Heart right ventricle (tissue), 16 donors: Measurements from ENCODE around the gene TBCC. TPM values are rescaled to one million over a fixed set of nuclear protein-coding genes. Genes with fewer than 3 reads are reported as not detected.
"Not testable (repeated sequence)": the region's sequence is repeated elsewhere in the genome, so short reads cannot be mapped to it uniquely, and the experiment has no call there.

ENCODE experiments used
- ATAC-seq, 8 donors: fragments of 200-7000 bp; cut with Tn5 transposase; one replicate each; pipeline ENCODE4 v1.9.1; 2020; ENCODE audit warnings: mild to moderate bottlenecking in 8 of 8, moderate library complexity in 8 of 8, moderate number of reproducible peaks in 1 of 8
- DNase-seq, 2 donors: peaks; one replicate each; pipeline ENCODE4 v3.0.0-alpha.2; 2020
- H3K27ac ChIP-seq, 10 donors: fragments of 200-600 bp; sonication (generic) in 2 of 10; one replicate each; pipeline versions ENCODE4 v1.5.0 to v1.8.0; 2020 to 2022; ENCODE audit warnings: mild to moderate bottlenecking in 3 of 10
- H3K27me3 ChIP-seq, 7 donors: fragments of 200-600 bp; one replicate each; pipeline ENCODE4 v1.8.0; 2021 to 2022; ENCODE audit warnings: mild to moderate bottlenecking in 2 of 7
- H3K36me3 ChIP-seq, 9 donors: fragments of 200-600 bp; sonication (generic) in 1 of 9; one replicate each; pipeline versions ENCODE4 v1.5.0 to v1.8.0; 2020 to 2022; ENCODE audit warnings: mild to moderate bottlenecking in 2 of 9
- H3K4me1 ChIP-seq, 9 donors: fragments of 200-600 bp; sonication (generic) in 1 of 9; one replicate each; pipeline versions ENCODE4 v1.5.0 to v1.8.0; 2020 to 2022; ENCODE audit warnings: mild to moderate bottlenecking in 4 of 9
- H3K4me3 ChIP-seq, 10 donors: fragments of 200-600 bp; sonication (generic) in 2 of 10; one replicate each; pipeline versions ENCODE4 v1.5.0 to v1.8.0; 2020 to 2022; ENCODE audit warnings: mild to moderate bottlenecking in 7 of 10, moderate library complexity in 2 of 10
- H3K9me3 ChIP-seq, 11 donors: fragments of 200-600 bp in 10 of 11; sonication (generic) in 2 of 11; one replicate each; pipeline versions ENCODE4 v1.5.0 to v1.8.0; 2013 to 2022; ENCODE audit warnings: mild to moderate bottlenecking in 2 of 11, control low read depth in 1 of 11, moderate library complexity in 1 of 11
- CTCF ChIP-seq, 9 donors: fragments of 200-600 bp; sonication (generic) in 2 of 9; IDR thresholded peaks; one replicate each; pipeline versions ENCODE4 v1.5.0 to v1.8.0; 2021 to 2022; ENCODE audit warnings: antibody characterized with exemption in 9 of 9, mild to moderate bottlenecking in 5 of 9, moderate library complexity in 1 of 9
- WGBS, 2 donors: extraction: QIAGEN DNeasy Blood & Tissue Kit; methylation state at CpG; one replicate each; pipeline ENCODE4 v1.1.7; 2013; ENCODE audit warnings: inconsistent platforms in 1 of 2; 5-methylcytosine and 5-hydroxymethylcytosine counted together
- intact Hi-C, 10 donors: fragments of 100-400 bp; cut with DNase I; formaldehyde crosslinking; loops; one replicate each; pipeline versions ENCODE4 v1.11.1 to v1.14.2; 2022
- polyA plus RNA-seq, 2 donors: library from polyadenylated mRNA; stranded (reverse); fragments of 200-250 nt; gene quantifications; one replicate each; pipeline ENCODE4 v1.2.3, GENCODE V29; 2013
- total RNA-seq, 10 donors: library from RNA; stranded (reverse); fragmentation: NEBNext Ultra II Directional in 3 of 10; extraction: Animal tissue kit (Norgen Biotek cat#: 25700) in 3 of 10; gene quantifications; one replicate each; pipeline versions ENCODE4 v1.2.1 to v1.2.4, GENCODE V29; 2021 to 2023
- donor health status: Arrhythmogenic right ventricular cardiomyopathy.
- donor health status: ischemic (EF 13 %, LVEDD 7.1; RV severe dilation, severe dysfunction).
- donor health status: healthy with polysubstance abuse.
- donor health status: DM: no; HTN: yes; CAD: no.
- donor health status: DM: no; HTN: no; CAD: no.
- donor health status: ischemic (EF 25% LVEDD 6.9; RV normal size, moderate dysfunction).
- donor health status: ischemic (EF 25% LVEDD 5.7; RV mildly dilated, moderate dysfunction).
- donor health status: healthy.
- donor health status: DM: yes; HTN: yes; CAD: no.
- donor health status: Ischemic cardiomyopathy.
- donor health status: ischemic (EF 35%, LVEDD 5.7; RV mildly dilated, moderate dysfunction).
- donor health status: nonischemic (EF 11% LVEDD 7.7; RV severe dilation, severe dysfunction).
- donor health status: DM: yes; HTN: yes; CAD: no.
- donor health status: PGD.
- donor health status: ischemic (EF 29% LVEDD 5.4; RV normal size, mild dysfunction).
- donor health status: nonischemic (EF 23%, LVEDD 6.1; RV moderate dilation, normal function).

Gene TBCC
- total and polyA plus RNA-seq, 12 donors = 9.8 to 22.4 (median 13.6) TPM

DNA sequence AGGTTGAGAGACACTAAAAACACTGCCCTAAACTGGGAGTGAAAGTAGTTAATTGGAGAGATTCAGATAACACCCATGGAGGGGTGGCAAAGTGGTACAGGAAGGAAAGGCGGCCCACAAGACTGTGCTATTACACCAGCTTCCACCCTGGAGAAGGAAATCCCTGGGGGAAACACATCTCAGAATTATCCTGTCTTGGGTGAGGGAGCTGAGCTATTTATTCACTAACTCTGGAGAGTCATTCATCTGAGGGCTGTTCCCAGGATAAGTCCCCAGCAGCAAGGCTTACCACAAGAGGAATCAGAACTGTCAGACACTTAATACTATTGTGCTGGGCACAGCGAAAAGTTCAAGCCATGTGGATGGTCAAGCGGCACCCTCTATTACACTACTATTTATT lies 9.9 kb downstream of the TBCC start:
- ATAC-seq (no peak), DNase-seq (no peak)
- H3K4me1 ChIP-seq = no peaks in the 10 kb centered on the region
- H3K9me3 ChIP-seq = no peaks in the 10 kb centered on the region
- no peak overlapping the region for H3K27ac ChIP-seq
- no peak overlapping the region for H3K4me3 ChIP-seq
- 88% methylated on average over 3 of the region's 3 CpGs for WGBS, 2 donors
- no peak for TF ChIP-seq CTCF (IDR thresholded peaks at IDR 0.05)
- intact Hi-C loops = no loop called here
- peaks cover 0 to 8% (median 0%) of the 10 kb centered on the region in 7 donors for H3K27me3 ChIP-seq
- no peaks in the 10 kb centered on the region for H3K36me3 ChIP-seq

DNA sequence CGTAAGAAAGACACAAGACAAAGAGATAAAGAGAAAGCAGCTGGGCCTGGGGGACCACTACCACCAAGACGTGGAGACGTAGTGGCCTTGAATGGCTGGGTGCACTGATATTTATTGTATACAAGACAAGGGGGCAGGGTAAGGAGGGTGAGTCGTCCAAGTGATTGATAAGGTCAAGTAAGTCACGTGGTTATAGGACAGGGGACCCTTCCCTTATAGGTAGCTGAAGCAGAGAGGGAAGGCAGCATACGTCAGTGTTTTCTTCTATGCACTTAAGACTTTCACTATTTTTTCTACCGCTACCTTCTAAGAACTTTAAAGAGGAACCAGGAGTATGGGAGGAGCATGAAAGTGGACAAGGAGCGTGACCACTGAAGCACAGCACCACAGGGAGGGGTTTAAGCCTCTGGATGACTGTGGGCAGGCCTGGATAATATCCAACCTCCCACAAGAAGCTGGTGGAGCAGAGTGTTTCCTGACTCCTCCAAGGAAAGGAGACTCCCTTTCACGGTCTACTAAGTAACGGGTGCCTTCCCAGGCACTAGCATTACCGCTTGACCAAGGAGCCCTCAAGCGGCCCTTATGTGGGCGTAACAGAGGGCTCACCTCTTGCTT lies 11.9 kb downstream of the TBCC start:
- ATAC-seq, H3K27me3 ChIP-seq, H3K36me3 ChIP-seq, intact Hi-C loops, H3K4me3 ChIP-seq, DNase-seq, H3K4me1 ChIP-seq, H3K27ac ChIP-seq, H3K9me3 ChIP-seq: not testable (repeated sequence)
- 75 to 76% methylated on average over 13 of the region's 13 CpGs for WGBS, 2 donors

- intact Hi-C loops = loop anchor here in 7 of 10 donors (5.0 to 10.0 kb wide), 6 partner anchors 37 to 148 kb away; partner anchors contain the start of gene RPL7L1 (in 5 of the 7)
- Histone ChIP-seq H3K27ac (no peak overlapping the region), H3K9me3 (no peaks in the 10 kb centered on the region), H3K4me1 (peaks cover 4 to 20% (median 14%) of the 10 kb centered on the region in 9 donors), H3K27me3 (no peaks in the 10 kb centered on the region), H3K4me3 (no peak overlapping the region), H3K36me3 (no peaks in the 10 kb centered on the region)
- 72 to 84% methylated on average over 2 to 3 of the region's 3 CpGs for WGBS, 2 donors
- no peak for ATAC-seq
- no peak for DNase-seq
- TF ChIP-seq CTCF (IDR thresholded peaks at IDR 0.05) = no peak
Observed at GRCh38 chr6:42729731-42730130, 16.2 kb downstream of the TBCC start.

- Histone ChIP-seq H3K4me1 (peaks cover 4 to 20% (median 14%) of the 10 kb centered on the region in 9 donors), H3K27me3 (no peaks in the 10 kb centered on the region), H3K27ac (peak overlapping the region in 9 of 10 donors; percentile 34 to 88 (median 76)), H3K9me3 (no peaks in the 10 kb centered on the region), H3K36me3 (no peaks in the 10 kb centered on the region), H3K4me3 (peak overlapping the region in 9 of 10 donors; percentile 47 to 66 (median 58))
- intact Hi-C loops = loop anchor here in 8 of 10 donors (2.0 to 10.0 kb wide), 8 partner anchors 35 to 150 kb away; partner anchors contain the start of gene RPL7L1 (in 5 of the 8)
- ATAC-seq (peak in 4 of 8 donors; percentile 11 to 51 (median 18)), DNase-seq (no peak)
- 55 to 64% methylated on average over 22 of the region's 22 CpGs for WGBS, 2 donors
- TF ChIP-seq CTCF (IDR thresholded peaks at IDR 0.05) = no peak
Observed at GRCh38 chr6:42727627-42728026, 18.3 kb downstream of the TBCC start.

GRCh38 chr6:42727087-42727611 lies 18.8 kb downstream of the TBCC start:
- peaks cover 4 to 20% (median 14%) of the 10 kb centered on the region in 9 donors for H3K4me1 ChIP-seq
- ATAC-seq = peak; percentile 44 to 74 (median 56)
- no peaks in the 10 kb centered on the region for H3K9me3 ChIP-seq
- WGBS, 2 donors = 11 to 13% methylated on average over 52 of the region's 52 CpGs
- DNase-seq = peak; percentile 26 to 47
- no peaks in the 10 kb centered on the region for H3K27me3 ChIP-seq
- H3K4me3 ChIP-seq = peak overlapping the region; percentile 3 to 66 (median 58)
- peak overlapping the region in 9 of 10 donors; percentile 34 to 88 (median 76) for H3K27ac ChIP-seq
- no peaks in the 10 kb centered on the region for H3K36me3 ChIP-seq
- intact Hi-C loops = loop anchor here in 8 of 10 donors (2.0 to 10.0 kb wide), 8 partner anchors 35 to 150 kb away; partner anchors contain the start of gene RPL7L1 (in 5 of the 8)
- no peak for TF ChIP-seq CTCF (IDR thresholded peaks at IDR 0.05)
